ENCODE data around the gene MRPL54.

Gene MRPL54

GRCh38 chr19:3770136-3770999 is 7.9 kb downstream of the MRPL54 start:
- DNase-seq = no peak

GRCh38 chr19:3771000-3771905 is 8.8 kb downstream of the MRPL54 start:
- DNase-seq = no peak

GRCh38 chr19:3771906-3772455 is 9.5 kb downstream of the MRPL54 start, which contains the start of gene RAX2:
Gene RAX2 (minus strand): TSS chr19:3772228. CDS start chr19:3771742, 486 bp downstream.
- no peak for DNase-seq

- DNase-seq = no peak
Observed at GRCh38 chr19:3773814-3774515, 11.5 kb downstream of the MRPL54 start.

- DNase-seq = no peak
Observed at GRCh38 chr19:3774621-3775373, 12.3 kb downstream of the MRPL54 start.

- DNase-seq = no peak
Observed at GRCh38 chr19:3775374-3775711, 12.9 kb downstream of the MRPL54 start.

GRCh38 chr19:3775831-3776230 is 13.3 kb downstream of the MRPL54 start:
- no peak for DNase-seq

GRCh38 chr19:3776479-3777040 is 14.1 kb downstream of the MRPL54 start:
- no peak for DNase-seq

GRCh38 chr19:3778104-3778867 is 15.8 kb downstream of the MRPL54 start:
- no peak for DNase-seq

- DNase-seq = no peak
Observed at GRCh38 chr19:3778899-3779723, 16.6 kb downstream of the MRPL54 start.

- no peak for DNase-seq
Observed at GRCh38 chr19:3780786-3781304, 18.4 kb downstream of the MRPL54 start.

GRCh38 chr19:3781603-3782002 is 19.1 kb downstream of the MRPL54 start:
- DNase-seq = no peak

GRCh38 chr19:3782330-3782729 is 19.8 kb downstream of the MRPL54 start:
- DNase-seq = no peak

- DNase-seq = no peak
Observed at GRCh38 chr19:3782903-3783302, 20.4 kb downstream of the MRPL54 start.

- DNase-seq = peak; percentile 52
Observed at GRCh38 chr19:3783660-3784584, 21.4 kb downstream of the MRPL54 start.

GRCh38 chr19:3784607-3785450 is 22.3 kb downstream of the MRPL54 start:
- no peak for DNase-seq

GRCh38 chr19:3785451-3785937 is 23.0 kb downstream of the MRPL54 start:
- DNase-seq = no peak
